ENCODE results near the gene MOV10. TPM values are rescaled to one million over a fixed set of nuclear protein-coding genes. Genes with fewer than 3 reads are reported as not detected.

Gene MOV10
- total RNA-seq, 4 donors from 2014 or later: 22.1 to 129 (median 76.9) TPM

GRCh38 chr1:112643080-112643479 is 31.4 kb upstream of the MOV10 start:
- no peak for TF ChIP-seq CTCF (IDR thresholded peaks at IDR 0.05)
- TF ChIP-seq POLR2A (IDR thresholded peaks at IDR 0.05): no peak
- TF ChIP-seq POLR2AphosphoS5 (IDR thresholded peaks at IDR 0.05): no peak
- no peak for TF ChIP-seq EP300 (IDR thresholded peaks at IDR 0.05; ENCODE audit: low read depth)
- Histone ChIP-seq H3K27ac (no peak overlapping the region), H3K27me3 (no peaks in the 10 kb centered on the region), H3K4me1 (peaks cover 0 to 12% (median 3%) of the 10 kb centered on the region in 4 donors), H3K36me3 (peaks cover 2 to 18% (median 6%) of the 10 kb centered on the region in 4 donors), H3K4me3 (no peak overlapping the region), H3K9me3 (no peaks in the 10 kb centered on the region)
- intact Hi-C loops (cut with DNase I; ENCODE audit: low total_unique reads) (no loop called here), in situ Hi-C loops (cut with MboI; ENCODE audit: low pct_ligation_motif_present in 1 of 4, low pct_unique_long_range_greater_than_20kb in 1 of 4, low sequenced_read_pairs in 3 of 4) (no loop called here)
- no peak for DNase-seq
- 88 to 89% methylated on average over 2 of the region's 2 CpGs for WGBS, 2 donors (ENCODE audit: low coverage in 1 of 2)

- no peaks in the 10 kb centered on the region for H3K27me3 ChIP-seq
- H3K9me3 ChIP-seq: no peaks in the 10 kb centered on the region
- in situ Hi-C loops (cut with MboI; ENCODE audit: low pct_ligation_motif_present in 1 of 4, low pct_unique_long_range_greater_than_20kb in 1 of 4, low sequenced_read_pairs in 3 of 4) (no loop called here), intact Hi-C loops (cut with DNase I; ENCODE audit: low total_unique reads) (no loop called here)
- peaks cover 2 to 44% (median 12%) of the 10 kb centered on the region in 4 donors for H3K36me3 ChIP-seq
- 92 to 100% methylated on average over 2 to 4 of the region's 4 CpGs for WGBS, 2 donors (ENCODE audit: low coverage in 1 of 2)
- H3K4me3 ChIP-seq: no peak overlapping the region
- no peaks in the 10 kb centered on the region for H3K4me1 ChIP-seq
- no peak overlapping the region for H3K27ac ChIP-seq
- TF ChIP-seq CTCF (IDR thresholded peaks at IDR 0.05) (no peak), EP300 (IDR thresholded peaks at IDR 0.05; ENCODE audit: low read depth) (no peak), POLR2A (IDR thresholded peaks at IDR 0.05) (no peak), POLR2AphosphoS5 (IDR thresholded peaks at IDR 0.05) (no peak)
- DNase-seq: no peak
Measured at GRCh38 chr1:112646225-112646624, 28.2 kb upstream of the MOV10 start.

- in situ Hi-C loops (cut with MboI; ENCODE audit: low pct_ligation_motif_present in 1 of 4, low pct_unique_long_range_greater_than_20kb in 1 of 4, low sequenced_read_pairs in 3 of 4) (no loop called here), intact Hi-C loops (cut with DNase I; ENCODE audit: low total_unique reads) (no loop called here)
- no peaks in the 10 kb centered on the region for H3K9me3 ChIP-seq
- peaks cover 2 to 46% (median 19%) of the 10 kb centered on the region in 4 donors for H3K36me3 ChIP-seq
- H3K4me1 ChIP-seq: no peaks in the 10 kb centered on the region
- TF ChIP-seq EP300 (IDR thresholded peaks at IDR 0.05; ENCODE audit: low read depth) (no peak), CTCF (IDR thresholded peaks at IDR 0.05) (no peak), POLR2AphosphoS5 (IDR thresholded peaks at IDR 0.05) (no peak), POLR2A (IDR thresholded peaks at IDR 0.05) (no peak)
- no peak overlapping the region for H3K27ac ChIP-seq
- 100% methylated on average over 1 of the region's 1 CpG for whole genome bisulfite sequencing, 2 donors (ENCODE audit: low coverage in 1 of 2)
- H3K4me3 ChIP-seq: no peak overlapping the region
- no peaks in the 10 kb centered on the region for H3K27me3 ChIP-seq
- no peak for DNase-seq
Measured at GRCh38 chr1:112651205-112651604, 23.3 kb upstream of the MOV10 start.

GRCh38 chr1:112665857-112666256 is 8.6 kb upstream of the MOV10 start:
- Histone ChIP-seq H3K27ac (no peak overlapping the region), H3K4me3 (no peak overlapping the region), H3K4me1 (no peaks in the 10 kb centered on the region), H3K9me3 (no peaks in the 10 kb centered on the region), H3K36me3 (peaks cover 0 to 51% (median 13%) of the 10 kb centered on the region in 4 donors), H3K27me3 (no peaks in the 10 kb centered on the region)
- intact Hi-C loops (cut with DNase I; ENCODE audit: low total_unique reads): no loop called here
- WGBS, 2 donors (ENCODE audit: low coverage in 1 of 2): 84 to 96% methylated on average over 3 of the region's 3 CpGs
- no peak for DNase-seq
- in situ Hi-C loops (cut with MboI; ENCODE audit: low pct_ligation_motif_present in 1 of 4, low pct_unique_long_range_greater_than_20kb in 1 of 4, low sequenced_read_pairs in 3 of 4): no loop called here
- no peak for TF ChIP-seq POLR2A (IDR thresholded peaks at IDR 0.05)
- no peak for TF ChIP-seq CTCF (IDR thresholded peaks at IDR 0.05)
- TF ChIP-seq POLR2AphosphoS5 (IDR thresholded peaks at IDR 0.05): no peak
- no peak for TF ChIP-seq EP300 (IDR thresholded peaks at IDR 0.05; ENCODE audit: low read depth)

Data from transverse colon (tissue), 4 donors.